ENCODE measurements around the gene KRT40. TPM values are rescaled to one million over a fixed set of nuclear protein-coding genes. Genes with fewer than 3 reads are reported as not detected.

KRT40 gene
- total and polyA plus RNA-seq, 2 experiments from 2014 or later = not detected

GRCh38 chr17:40961591-40961990 is 22.5 kb downstream of the KRT40 start:
- Histone ChIP-seq H3K79me2 (replicated peaks; ENCODE audit: insufficient read depth) (no peaks in the 10 kb centered on the region), H3K4me3 (no peak overlapping the region), H3K27me3 (ENCODE audit: insufficient read depth) (no peaks in the 10 kb centered on the region), H3K36me3 (ENCODE audit: insufficient read depth) (no peaks in the 10 kb centered on the region), H3K9me2 (ENCODE audit: insufficient read depth) (0 out of 2 replicates have a peak, but pooled peaks cover 3% of the 10 kb centered on the region), H3F3A (replicated peaks; ENCODE audit: low read depth) (no peaks in the 10 kb centered on the region), H2AFZ (no peak overlapping the region), H3K4me1 (ENCODE audit: insufficient read depth) (peaks cover 23% of the 10 kb centered on the region), H4K20me1 (replicated peaks; ENCODE audit: insufficient read depth) (no peaks in the 10 kb centered on the region), H3K4me2 (no peak overlapping the region), H3K27ac (ENCODE audit: low read depth) (no peak overlapping the region)
- no peak overlapping the region for H3K27ac Mint-ChIP-seq
- TF ChIP-seq CTCF (conservative IDR thresholded peaks at IDR 0.05; ENCODE audit: low read depth in 2 of 2) (no peak), NANOG (IDR thresholded peaks at IDR 0.05; ENCODE audit: borderline replicate concordance) (no peak), ZNF462 (CRISPR knock-in tag; IDR thresholded peaks at IDR 0.05) (no peak), EZH2 (IDR thresholded peaks at IDR 0.05; ENCODE audit: low read depth, unreplicated experiment) (no peak), CREB1 (CRISPR knock-in tag; IDR thresholded peaks at IDR 0.05; ENCODE audit: low read depth) (no peak), EZH2phosphoT487 (IDR thresholded peaks at IDR 0.05; ENCODE audit: unreplicated experiment) (no peak), ZNF331 (CRISPR knock-in tag; IDR thresholded peaks at IDR 0.05; ENCODE audit: low read depth) (no peak), ZNF114 (CRISPR knock-in tag; IDR thresholded peaks at IDR 0.05) (no peak), POLR2AphosphoS5 (IDR thresholded peaks at IDR 0.05; ENCODE audit: low read depth) (no peak), STAT1 (IDR thresholded peaks at IDR 0.05; ENCODE audit: unreplicated experiment) (no peak), REST (IDR thresholded peaks at IDR 0.05; ENCODE audit: unreplicated experiment) (no peak), ETS1 (IDR thresholded peaks at IDR 0.05) (no peak), JUNB (IDR thresholded peaks at IDR 0.05; ENCODE audit: unreplicated experiment) (no peak)
- DNase-seq (ENCODE audit: low spot score) (no peak), ATAC-seq (no peak)
- peaks cover 3% of the 10 kb centered on the region for H3K27me3 Mint-ChIP-seq (ENCODE audit: insufficient read depth, low read depth, poor library complexity)
- H3K4me3 Mint-ChIP-seq = no peak overlapping the region
- H3K4me1 Mint-ChIP-seq = peaks cover 28% of the 10 kb centered on the region
- no peaks in the 10 kb centered on the region; the same call in 2 of the 3 replicates for H3K9me3 Mint-ChIP-seq
- H3K36me3 Mint-ChIP-seq (ENCODE audit: low read depth) = no peaks in the 10 kb centered on the region

Measured in GM23338 (cell line).